Measurements from ENCODE around the gene FAM162B.
"Not testable (repeated sequence)": the region's sequence is repeated elsewhere in the genome, so short reads cannot be mapped to it uniquely, and the experiment has no call there.

The FAM162B gene

DNA sequence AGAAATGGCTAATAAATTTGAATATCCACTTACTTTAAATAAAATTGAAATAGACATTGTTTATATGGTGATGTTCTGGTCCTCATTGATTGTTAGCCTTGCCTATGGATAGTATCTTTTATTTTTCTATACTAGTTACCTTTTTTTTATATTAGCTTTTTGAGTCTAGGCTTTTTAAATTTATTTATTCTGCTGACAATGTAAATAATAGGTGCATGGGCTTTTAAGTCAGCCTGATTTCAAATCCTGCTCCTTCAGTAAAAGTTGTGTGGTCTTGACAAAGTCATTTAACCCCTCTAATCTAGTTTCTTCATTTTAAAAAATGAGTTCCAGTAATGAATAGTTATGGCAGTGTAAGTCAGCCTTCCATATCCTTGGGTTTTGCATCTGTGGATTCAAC lies 38.6 kb downstream of the FAM162B start:
- no peak for DNase-seq (ENCODE audit: low read depth)

DNA sequence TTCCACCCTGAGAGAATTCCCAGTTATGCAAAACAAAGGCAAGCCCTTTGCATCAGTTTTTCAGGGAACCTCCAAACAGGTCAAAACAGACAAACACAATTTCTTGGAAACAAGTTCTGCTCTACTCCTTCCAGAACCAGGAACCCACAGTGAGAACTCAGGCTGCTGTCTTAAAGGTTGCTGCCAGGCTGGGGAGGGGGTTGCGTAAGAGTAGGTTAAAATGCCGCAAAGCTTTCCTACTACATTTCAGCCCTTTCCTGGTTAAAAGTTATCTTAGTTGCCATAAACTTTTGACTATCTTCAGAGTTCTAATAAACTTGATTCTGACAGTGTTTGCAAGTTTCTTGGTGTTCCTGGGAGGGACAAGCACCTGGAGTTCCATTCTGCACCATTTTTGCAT lies 50.8 kb downstream of the FAM162B start:
- no peak for DNase-seq (ENCODE audit: low read depth)

- DNase-seq (ENCODE audit: low read depth): no peak
Observed at GRCh38 chr6:116714296-116714695, 51.2 kb downstream of the FAM162B start.

- DNase-seq (ENCODE audit: low read depth): no peak
Observed at GRCh38 chr6:116705917-116706316, 59.6 kb downstream of the FAM162B start.

DNA sequence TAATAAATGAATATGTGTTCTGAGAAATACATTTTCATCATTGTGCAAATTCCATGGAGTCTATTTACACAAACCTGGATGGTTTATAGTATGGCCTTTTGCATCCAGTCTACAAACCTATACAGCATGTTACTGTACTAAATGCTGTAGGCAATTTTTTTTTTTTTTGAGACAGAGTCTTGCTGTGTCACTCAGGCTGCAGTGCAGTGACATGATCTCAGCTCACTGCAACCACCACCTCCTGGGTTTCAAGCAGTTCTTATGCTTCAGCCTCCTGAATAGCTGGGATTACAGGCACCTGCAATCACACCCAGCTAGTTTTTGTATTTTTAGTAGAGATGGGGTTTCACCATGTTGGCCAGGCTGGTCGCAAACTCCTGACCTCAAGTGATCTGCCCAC lies 61.6 kb downstream of the FAM162B start:
- not testable (repeated sequence) for DNase-seq (ENCODE audit: low read depth)

Data from T-helper 22 cell (primary cell).